ENCODE measurements around the gene LARP6. TPM values are rescaled to one million over a fixed set of nuclear protein-coding genes. Genes with fewer than 3 reads are reported as not detected.
A peak's percentile ranks its signal among the peaks of the same experiment; 100 is the strongest.

The LARP6 gene
- total RNA-seq (10 to 100 TPM; 20.6 to 32.6 TPM), polyA plus RNA-seq (ENCODE audit: insufficient read length in 2 of 2) (10 to 100 TPM; 45.8 to 49.0 TPM)
- long read RNA-seq, donor 1, full-length matches to known transcripts: 24 of 24 reads
- long read RNA-seq, donor 1, partial matches to known transcripts: 0 of 24 reads
- long read RNA-seq, donor 1, other reads (novel, unspliced or antisense): 0 of 24 reads
- long read RNA-seq, donor 2, full-length matches to known transcripts: 5 of 5 reads
- long read RNA-seq, donor 2, partial matches to known transcripts: 0 of 5 reads
- long read RNA-seq, donor 2, other reads (novel, unspliced or antisense): 0 of 5 reads
- long read RNA-seq, donor 3, full-length matches to known transcripts: 12 of 12 reads
- long read RNA-seq, donor 3, partial matches to known transcripts: 0 of 12 reads
- long read RNA-seq, donor 3, other reads (novel, unspliced or antisense): 0 of 12 reads
- long read RNA-seq, donor 4, full-length matches to known transcripts: 11 of 11 reads
- long read RNA-seq, donor 4, partial matches to known transcripts: 0 of 11 reads
- long read RNA-seq, donor 4, other reads (novel, unspliced or antisense): 0 of 11 reads

DNA sequence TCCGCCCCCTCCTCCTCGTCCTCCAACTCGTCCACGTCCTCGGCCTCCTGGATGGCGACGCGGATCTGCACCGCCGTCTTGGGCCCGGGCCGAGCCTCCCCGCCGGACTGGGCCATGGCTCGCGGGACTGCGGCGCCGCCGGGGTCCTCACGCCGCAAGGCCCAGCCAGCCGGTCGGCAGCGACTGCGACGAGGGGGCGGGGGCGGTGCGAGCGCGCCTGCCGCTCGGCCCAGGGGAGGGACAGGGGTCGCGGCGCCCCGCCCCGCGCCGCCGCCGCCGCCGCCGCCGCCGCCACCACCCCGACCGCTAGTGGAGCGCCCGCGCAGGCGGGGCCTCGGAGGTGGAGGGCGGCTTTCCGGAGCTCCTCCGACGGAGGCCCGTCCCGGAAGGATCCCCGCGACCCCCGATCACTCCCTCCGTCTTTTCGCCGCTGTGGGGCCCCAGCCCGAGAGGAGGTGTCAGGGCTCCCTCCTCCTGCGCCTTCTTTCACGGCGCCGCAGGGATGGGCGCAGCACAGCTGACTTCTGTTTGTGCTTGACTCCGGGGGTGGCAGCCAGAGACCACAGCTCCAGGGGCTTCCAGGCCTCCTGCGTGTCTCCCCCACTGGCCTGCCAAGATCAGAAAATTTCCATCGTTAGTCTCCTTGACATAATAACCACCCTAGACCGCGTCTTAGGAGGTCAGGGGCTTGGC is at the start of gene LARP6:
TSS of gene LARP6 (minus strand) at position 185 of the 693 bp plus-strand sequence. CDS start at position 116, 69 bp downstream.
- H3K4me3 ChIP-seq (ENCODE audit: low read depth, low read length): peak within 1 kb of the TSS; percentile 59
- H3K9me3 ChIP-seq (ENCODE audit: control insufficient read depth, insufficient read depth, low read length): no peaks in the 10 kb centered on the region
- under 1% methylated on average over 78 of the region's 78 CpGs for WGBS (ENCODE audit: insufficient coverage)
- DNase-seq (ENCODE audit: low read depth in 4 of 6, low spot score in 6 of 6): peak in 3 of 6 donors; percentile 28 to 83 (median 77)
- H3K36me3 ChIP-seq (ENCODE audit: control insufficient read depth, insufficient read depth, low read length): peaks cover 6% of the 10 kb centered on the region
- H3K4me1 ChIP-seq (ENCODE audit: control insufficient read depth, insufficient read depth, low read length): peaks cover 19% of the 10 kb centered on the region
- H3K27me3 ChIP-seq (ENCODE audit: control insufficient read depth, insufficient read depth, low read length): no peaks in the 10 kb centered on the region
- peak within 1 kb of the TSS; percentile 87 for H3K27ac ChIP-seq (ENCODE audit: low read depth, low read length)

DNA sequence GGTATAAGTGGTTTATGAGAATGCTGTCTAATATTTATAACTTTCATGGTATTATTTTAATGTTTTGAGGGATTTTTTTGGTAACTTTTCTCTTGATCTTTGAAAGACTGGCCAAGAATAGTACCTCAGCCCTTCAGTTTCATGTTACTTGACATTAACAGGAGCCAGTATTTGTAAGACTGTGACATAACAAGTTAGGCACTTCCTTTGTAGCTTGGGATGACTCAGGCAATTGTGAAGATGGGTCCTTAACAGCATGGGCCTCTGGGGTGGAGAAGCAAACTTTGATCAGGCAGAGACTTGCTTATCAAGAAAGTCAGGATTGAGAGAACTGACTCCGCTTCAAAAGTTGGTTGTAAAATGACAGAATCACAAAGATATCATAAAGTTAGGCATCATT is 48.1 kb upstream of the LARP6 start:
- Histone ChIP-seq H3K4me1 (ENCODE audit: control insufficient read depth, insufficient read depth, low read length) (no peaks in the 10 kb centered on the region), H3K4me3 (ENCODE audit: low read depth, low read length) (no peak overlapping the region), H3K27me3 (ENCODE audit: control insufficient read depth, insufficient read depth, low read length) (no peaks in the 10 kb centered on the region), H3K36me3 (ENCODE audit: control insufficient read depth, insufficient read depth, low read length) (peaks cover 4% of the 10 kb centered on the region), H3K27ac (ENCODE audit: low read depth, low read length) (no peak overlapping the region), H3K9me3 (ENCODE audit: control insufficient read depth, insufficient read depth, low read length) (no peaks in the 10 kb centered on the region)
- DNase-seq (ENCODE audit: low read depth in 4 of 6, low spot score in 6 of 6): no peak
- 100% methylated on average over 1 of the region's 1 CpG for WGBS (ENCODE audit: insufficient coverage)

DNA sequence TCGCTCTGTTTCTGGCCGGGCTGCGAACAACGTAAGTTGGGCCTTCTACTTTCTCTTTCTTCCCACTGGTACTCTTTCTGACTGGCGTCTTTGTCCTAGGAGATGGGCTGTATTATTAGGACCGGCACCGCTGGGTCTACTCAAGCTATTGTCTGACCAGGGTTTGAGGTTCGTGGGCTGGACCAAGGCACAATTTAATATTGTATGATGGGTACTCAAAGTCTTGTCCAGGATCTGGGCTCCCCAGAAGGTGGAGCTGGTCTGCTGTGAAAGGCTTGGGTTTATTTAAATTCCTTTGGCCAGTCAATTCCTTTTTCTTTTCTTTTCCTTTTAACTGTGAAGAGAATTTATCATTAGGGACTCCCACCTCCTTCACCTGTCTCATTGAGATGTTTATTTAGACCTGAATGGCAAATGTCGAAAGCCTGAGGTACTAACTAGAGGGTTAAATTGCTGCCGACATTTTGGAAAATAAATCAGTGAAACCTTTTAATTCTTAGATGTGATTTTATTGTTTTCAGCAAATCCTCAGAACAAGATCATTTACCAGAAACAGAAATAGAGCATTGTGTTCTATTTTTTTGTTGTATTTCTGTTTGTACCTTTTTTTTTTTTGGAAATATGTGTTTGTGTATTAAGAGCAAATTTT is 39.1 kb upstream of the LARP6 start:
- WGBS (ENCODE audit: insufficient coverage): 0% methylated on average over 5 of the region's 10 CpGs
- Histone ChIP-seq H3K27ac (ENCODE audit: low read depth, low read length) (peak overlapping the region; percentile 92), H3K36me3 (ENCODE audit: control insufficient read depth, insufficient read depth, low read length) (no peaks in the 10 kb centered on the region), H3K4me1 (ENCODE audit: control insufficient read depth, insufficient read depth, low read length) (peaks cover 9% of the 10 kb centered on the region), H3K27me3 (ENCODE audit: control insufficient read depth, insufficient read depth, low read length) (no peaks in the 10 kb centered on the region), H3K4me3 (ENCODE audit: low read depth, low read length) (peak overlapping the region; percentile 87), H3K9me3 (ENCODE audit: control insufficient read depth, insufficient read depth, low read length) (no peaks in the 10 kb centered on the region)
- DNase-seq (ENCODE audit: low read depth in 4 of 6, low spot score in 6 of 6): peak in 1 of 6 donors; percentile 89

DNA sequence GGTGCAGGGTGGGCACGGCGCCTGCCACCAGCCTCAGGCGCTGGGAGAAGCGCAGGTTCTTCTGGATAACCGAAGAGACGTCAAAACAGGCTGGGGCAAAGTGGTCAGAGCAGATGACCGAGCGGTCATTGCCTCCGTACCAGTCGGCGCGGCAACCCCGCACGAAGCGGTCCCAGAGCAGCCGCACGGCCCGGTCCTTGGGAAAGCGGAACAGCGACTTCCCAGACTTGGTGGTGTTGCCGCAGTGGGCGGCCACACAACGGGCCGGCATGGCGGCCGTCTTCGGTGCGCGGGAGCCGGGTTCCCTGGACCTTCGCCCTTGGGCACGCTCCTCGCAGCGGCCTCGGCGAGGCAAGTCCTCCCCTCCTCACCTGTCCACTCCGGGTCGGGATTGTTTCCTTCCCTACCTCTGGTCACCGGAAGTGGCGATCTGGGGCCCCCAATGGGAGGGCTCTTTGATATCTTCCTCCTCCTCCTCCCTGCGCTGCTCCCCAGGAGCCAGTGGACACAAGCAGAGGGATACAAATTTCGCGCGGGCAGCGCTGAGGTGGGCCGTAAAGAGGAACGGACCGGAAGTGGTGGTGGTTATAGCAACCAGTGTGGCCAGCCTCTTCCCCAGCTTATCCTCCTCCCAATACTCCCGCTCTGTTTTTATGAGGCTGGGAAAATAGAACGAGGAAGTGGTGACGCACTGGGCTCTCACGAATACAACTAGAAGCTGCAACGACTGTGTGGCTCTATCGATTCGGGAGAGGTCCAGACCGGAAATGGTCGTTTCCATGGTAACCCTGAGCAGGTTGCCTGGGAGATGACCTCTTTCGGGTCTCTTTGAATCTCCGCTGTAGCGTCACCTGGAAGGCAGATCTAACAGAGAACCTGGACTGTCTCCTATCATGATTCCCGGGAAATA is 38.3 kb upstream of the LARP6 start, which contains the start of the genes LRRC49 and THAP10:
TSS of gene LRRC49 (plus strand) at position 825 of the 910 bp plus-strand sequence. CDS start at position 894, 69 bp downstream.
TSS of gene THAP10 (minus strand) at position 432 of the 910 bp plus-strand sequence. CDS start at position 271, 161 bp downstream.
- DNase-seq (ENCODE audit: low read depth in 4 of 6, low spot score in 6 of 6): peak; percentile 87 to 99 (median 92)
- under 1% methylated on average over 52 of the region's 61 CpGs for WGBS (ENCODE audit: insufficient coverage)

DNA sequence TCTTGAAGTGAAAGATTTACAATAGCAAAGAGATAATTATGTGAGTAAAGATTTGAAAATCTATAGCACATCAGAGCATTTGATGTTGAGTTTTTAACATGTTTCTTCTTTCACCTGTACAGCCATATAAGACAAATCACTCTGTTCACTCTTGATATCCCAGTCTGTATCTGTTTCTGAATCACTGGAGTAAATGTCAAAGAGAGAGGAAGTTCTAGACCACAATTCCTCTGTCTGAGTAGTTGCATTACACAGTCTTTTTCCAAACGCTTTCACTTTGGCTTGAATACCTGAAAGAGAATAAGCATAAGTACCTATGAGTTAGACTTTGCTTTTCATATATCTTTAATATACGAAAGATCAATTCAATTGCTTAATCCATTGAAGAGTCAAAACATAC is 28.4 kb upstream of the LARP6 start:
- no peaks in the 10 kb centered on the region for H3K36me3 ChIP-seq (ENCODE audit: control insufficient read depth, insufficient read depth, low read length)
- DNase-seq (ENCODE audit: low read depth in 4 of 6, low spot score in 6 of 6): no peak
- H3K27me3 ChIP-seq (ENCODE audit: control insufficient read depth, insufficient read depth, low read length): no peaks in the 10 kb centered on the region
- H3K4me1 ChIP-seq (ENCODE audit: control insufficient read depth, insufficient read depth, low read length): no peaks in the 10 kb centered on the region
- no CpG with 5 or more reads among the region's 2 CpGs for WGBS (ENCODE audit: insufficient coverage)
- H3K4me3 ChIP-seq (ENCODE audit: low read depth, low read length): no peak overlapping the region
- no peak overlapping the region for H3K27ac ChIP-seq (ENCODE audit: low read depth, low read length)
- H3K9me3 ChIP-seq (ENCODE audit: control insufficient read depth, insufficient read depth, low read length): no peaks in the 10 kb centered on the region

More for the DNA sequence above, 38.3 kb upstream of the LARP6 start, which contains the start of the genes LRRC49 and THAP10:
- no peaks in the 10 kb centered on the region for H3K9me3 ChIP-seq (ENCODE audit: control insufficient read depth, insufficient read depth, low read length)
- peak within 1 kb of the TSS; percentile 87 for H3K4me3 ChIP-seq (ENCODE audit: low read depth, low read length)
- H3K27me3 ChIP-seq (ENCODE audit: control insufficient read depth, insufficient read depth, low read length): no peaks in the 10 kb centered on the region
- peaks cover 9% of the 10 kb centered on the region for H3K4me1 ChIP-seq (ENCODE audit: control insufficient read depth, insufficient read depth, low read length)
- H3K36me3 ChIP-seq (ENCODE audit: control insufficient read depth, insufficient read depth, low read length): no peaks in the 10 kb centered on the region
- peak within 1 kb of the TSS; percentile 92 for H3K27ac ChIP-seq (ENCODE audit: low read depth, low read length)

DNA sequence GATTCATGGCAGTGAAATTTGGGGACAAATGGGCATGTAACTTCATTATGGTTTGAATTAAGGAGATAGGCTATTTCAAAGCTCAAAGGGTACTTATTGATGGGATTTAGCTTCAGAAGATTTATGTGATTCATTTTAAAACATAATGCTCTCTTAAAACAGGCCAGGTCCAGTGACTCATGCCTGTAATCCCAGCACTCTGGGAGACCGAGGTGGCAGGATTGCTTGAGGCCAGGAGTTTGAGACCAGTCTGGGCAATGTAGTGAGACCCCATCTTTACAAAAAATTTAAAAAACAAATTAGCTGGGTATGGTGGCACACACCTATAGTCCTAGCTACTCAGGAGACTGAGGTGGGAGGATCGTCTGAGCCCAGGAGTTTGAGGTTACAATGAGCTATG is 26.8 kb upstream of the LARP6 start:
- Histone ChIP-seq H3K27me3 (ENCODE audit: control insufficient read depth, insufficient read depth, low read length) (no peaks in the 10 kb centered on the region), H3K27ac (ENCODE audit: low read depth, low read length) (no peak overlapping the region), H3K36me3 (ENCODE audit: control insufficient read depth, insufficient read depth, low read length) (no peaks in the 10 kb centered on the region), H3K9me3 (ENCODE audit: control insufficient read depth, insufficient read depth, low read length) (no peaks in the 10 kb centered on the region), H3K4me1 (ENCODE audit: control insufficient read depth, insufficient read depth, low read length) (no peaks in the 10 kb centered on the region), H3K4me3 (ENCODE audit: low read depth, low read length) (no peak overlapping the region)
- no peak for DNase-seq (ENCODE audit: low read depth in 4 of 6, low spot score in 6 of 6)
- WGBS (ENCODE audit: insufficient coverage): no CpG with 5 or more reads among the region's 2 CpGs

DNA sequence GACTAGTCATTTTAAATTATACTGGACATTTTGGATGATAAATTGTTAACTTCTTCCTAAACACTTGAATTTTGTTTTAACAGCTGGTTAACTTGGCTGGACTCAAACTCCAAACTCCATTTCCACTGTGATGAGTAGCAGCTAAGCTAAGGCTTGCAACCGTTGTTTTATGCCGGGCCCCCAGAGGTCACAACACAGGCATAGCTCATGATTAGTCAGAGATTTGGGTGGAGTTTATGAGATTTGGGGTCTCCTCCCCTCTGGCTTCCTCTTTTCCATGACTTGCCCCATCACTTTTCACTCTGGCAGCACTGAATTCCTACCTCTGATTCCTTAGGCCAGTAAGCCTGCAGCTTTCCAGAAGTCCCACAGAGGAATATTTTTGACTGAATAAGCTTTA is 25.4 kb upstream of the LARP6 start:
- Histone ChIP-seq H3K27ac (ENCODE audit: low read depth, low read length) (no peak overlapping the region), H3K4me3 (ENCODE audit: low read depth, low read length) (no peak overlapping the region), H3K9me3 (ENCODE audit: control insufficient read depth, insufficient read depth, low read length) (no peaks in the 10 kb centered on the region), H3K4me1 (ENCODE audit: control insufficient read depth, insufficient read depth, low read length) (no peaks in the 10 kb centered on the region), H3K36me3 (ENCODE audit: control insufficient read depth, insufficient read depth, low read length) (no peaks in the 10 kb centered on the region), H3K27me3 (ENCODE audit: control insufficient read depth, insufficient read depth, low read length) (no peaks in the 10 kb centered on the region)
- peak in 1 of 6 donors; percentile 26 for DNase-seq (ENCODE audit: low read depth in 4 of 6, low spot score in 6 of 6)
- WGBS (ENCODE audit: insufficient coverage): no CpG with 5 or more reads among the region's 2 CpGs

DNA sequence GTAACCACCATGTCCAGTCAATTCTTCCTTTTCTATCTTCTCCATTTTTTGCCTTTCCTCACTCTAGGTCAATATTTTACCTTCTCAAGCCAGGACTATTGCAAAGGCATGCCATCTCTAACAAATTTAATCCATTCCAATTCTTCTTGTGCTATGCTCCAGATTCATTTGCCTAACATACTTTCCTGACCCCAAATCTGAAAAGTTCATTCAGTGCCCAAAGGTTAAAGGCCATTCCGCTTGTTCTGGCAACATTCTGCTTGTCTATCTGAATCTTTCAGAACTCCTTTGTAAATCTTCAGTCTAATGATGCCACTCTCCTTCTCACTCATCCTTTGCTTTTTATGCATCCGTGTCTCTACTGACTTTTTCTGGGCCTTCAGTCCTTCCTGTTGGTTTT is 22.7 kb upstream of the LARP6 start:
- no peaks in the 10 kb centered on the region for H3K36me3 ChIP-seq (ENCODE audit: control insufficient read depth, insufficient read depth, low read length)
- no peak overlapping the region for H3K27ac ChIP-seq (ENCODE audit: low read depth, low read length)
- H3K4me1 ChIP-seq (ENCODE audit: control insufficient read depth, insufficient read depth, low read length): no peaks in the 10 kb centered on the region
- no peaks in the 10 kb centered on the region for H3K27me3 ChIP-seq (ENCODE audit: control insufficient read depth, insufficient read depth, low read length)
- DNase-seq (ENCODE audit: low read depth in 4 of 6, low spot score in 6 of 6): no peak
- H3K4me3 ChIP-seq (ENCODE audit: low read depth, low read length): no peak overlapping the region
- WGBS (ENCODE audit: insufficient coverage): 46% methylated on average over 2 of the region's 2 CpGs
- no peaks in the 10 kb centered on the region for H3K9me3 ChIP-seq (ENCODE audit: control insufficient read depth, insufficient read depth, low read length)
